Fibroblast of villous mesenchyme (primary cell): Measurements from ENCODE around the gene OTX2. TPM values are rescaled to one million over a fixed set of nuclear protein-coding genes. Genes with fewer than 3 reads are reported as not detected.

Experiments
- DNase-seq: peaks from one replicate; pipeline ENCODE4 v3.0.0-alpha.2; 2010; ENCODE audit warnings: low read depth
- H3K4me3 ChIP-seq: 2 replicates; pipeline ENCODE4 v1.5.1; 2011; ENCODE audit warnings: low read depth, mild to moderate bottlenecking, low read length
- CTCF ChIP-seq: IDR thresholded peaks from 2 replicates; pipeline ENCODE4 v1.5.1; 2012; ENCODE audit warnings: low read depth, mild to moderate bottlenecking, low read length; ENCODE audit not compliant: insufficient read depth
- total RNA-seq: library from RNA; depleted of rRNA; stranded (reverse); fragments of >200 nt; gene quantifications from 2 replicates; pipeline ENCODE4 v1.2.3, GENCODE V29; 2012

OTX2 gene
- total RNA-seq, 1 donor, result not detected

GRCh38 chr14:56770512-56770911 is 39.8 kb downstream of the OTX2 start:
- TF ChIP-seq CTCF, result no peak

GRCh38 chr14:56760164-56760914 is 49.9 kb downstream of the OTX2 start:
- H3K4me3 ChIP-seq, result no peak overlapping the region
- DNase-seq, result no peak
- no peak for TF ChIP-seq CTCF

More at GRCh38 chr14:56770512-56770911, 39.8 kb downstream of the OTX2 start:
- H3K4me3 ChIP-seq, result no peak overlapping the region
- no peak for DNase-seq

- TF ChIP-seq CTCF, result no peak
- no peak overlapping the region for H3K4me3 ChIP-seq
- no peak for DNase-seq
Measured at GRCh38 chr14:56759633-56760032, 50.6 kb downstream of the OTX2 start.

- no peak overlapping the region for H3K4me3 ChIP-seq
- TF ChIP-seq CTCF, result no peak
- no peak for DNase-seq
Measured at GRCh38 chr14:56759094-56759493, 51.2 kb downstream of the OTX2 start.

- TF ChIP-seq CTCF, result no peak
- no peak overlapping the region for H3K4me3 ChIP-seq
- DNase-seq, result no peak
Measured at GRCh38 chr14:56754921-56755320, 55.4 kb downstream of the OTX2 start.

GRCh38 chr14:56753396-56753795 is 56.9 kb downstream of the OTX2 start:
- no peak for TF ChIP-seq CTCF
- DNase-seq, result no peak
- H3K4me3 ChIP-seq, result no peak overlapping the region

- H3K4me3 ChIP-seq, result no peak overlapping the region
- no peak for TF ChIP-seq CTCF
- DNase-seq, result no peak
Measured at GRCh38 chr14:56752428-56752827, 57.9 kb downstream of the OTX2 start.
